NCI-H1694 (cell line): ENCODE measurements around the gene CARTPT.

Experiments used
- DNase-seq: peaks from one replicate; lab custom pipeline; 2025; lab: John Stamatoyannopoulos, UW

CARTPT gene

GRCh38 chr5:71737931-71738539, 19.0 kb downstream of the CARTPT start:
- no peak for DNase-seq

- no peak for DNase-seq
Measured at GRCh38 chr5:71738662-71739361, 19.7 kb downstream of the CARTPT start.

- no peak for DNase-seq
Measured at GRCh38 chr5:71740015-71740753, 21.1 kb downstream of the CARTPT start.

GRCh38 chr5:71743155-71743554, 24.1 kb downstream of the CARTPT start:
- DNase-seq, result no peak

GRCh38 chr5:71744009-71744790, 25.1 kb downstream of the CARTPT start:
- DNase-seq, result no peak

GRCh38 chr5:71747182-71747581, 28.1 kb downstream of the CARTPT start:
- no peak for DNase-seq

GRCh38 chr5:71748360-71748759, 29.3 kb downstream of the CARTPT start:
- DNase-seq, result no peak

GRCh38 chr5:71751422-71751821, 32.3 kb downstream of the CARTPT start:
- DNase-seq, result no peak

- DNase-seq, result no peak
Measured at GRCh38 chr5:71752441-71753190, 33.5 kb downstream of the CARTPT start.

- peak; percentile 40 for DNase-seq
Measured at GRCh38 chr5:71757590-71758543, 38.8 kb downstream of the CARTPT start.

GRCh38 chr5:71762826-71763225, 43.8 kb downstream of the CARTPT start:
- no peak for DNase-seq

- no peak for DNase-seq
Measured at GRCh38 chr5:71767661-71768060, 48.6 kb downstream of the CARTPT start.

- no peak for DNase-seq
Measured at GRCh38 chr5:71769287-71769686, 50.2 kb downstream of the CARTPT start.

GRCh38 chr5:71770381-71770780, 51.3 kb downstream of the CARTPT start:
- no peak for DNase-seq
